WTC11 (cell line): ENCODE measurements around the gene KHDRBS1. TPM values are rescaled to one million over a fixed set of nuclear protein-coding genes. Genes with fewer than 3 reads are reported as not detected.

ENCODE experiments used
- ATAC-seq: fragments of 200-7000 bp; cut with Tn5 transposase; 2 replicates; pipeline ENCODE4 v1.10.0; 2021; ENCODE audit warnings: mild to moderate bottlenecking, moderate library complexity
- CTCF ChIA-PET: fragments of 300-600 bp; sonication (Branson Sonifier 250); formaldehyde crosslinking; loops from one replicate; lab custom pipeline; 2021; ENCODE audit warnings: antibody characterized with exemption; lab: Charles Lee
- POLR2A ChIA-PET: fragments of 350-600 bp; sonication (Branson Sonifier 250); formaldehyde crosslinking; loops from one replicate; lab custom pipeline; 2021; ENCODE audit warnings: antibody characterized with exemption; lab: Charles Lee
- DNase-seq: peaks from one replicate; pipeline ENCODE4 v3.0.0; 2021; ENCODE audit warnings: low spot score
- H3K27ac Mint-ChIP-seq: 2 replicates; pipeline ENCODE4 v1.8.0; 2021; ENCODE audit warnings: mixed read lengths
- H3K27me3 Mint-ChIP-seq: 2 replicates; pipeline ENCODE4 v1.8.0; 2021; ENCODE audit warnings: low read depth, mild to moderate bottlenecking, moderate library complexity, mixed read lengths
- H3K36me3 Mint-ChIP-seq: 2 replicates; pipeline ENCODE4 v1.8.0; 2021; ENCODE audit warnings: mixed read lengths
- H3K4me1 Mint-ChIP-seq: 2 replicates; pipeline ENCODE4 v1.8.0; 2022; ENCODE audit warnings: mixed read lengths
- H3K4me3 Mint-ChIP-seq: 2 replicates; pipeline ENCODE4 v1.8.0; 2021; ENCODE audit warnings: mild to moderate bottlenecking, moderate library complexity, mixed read lengths
- H3K9me3 Mint-ChIP-seq: 2 replicates; pipeline ENCODE4 v1.8.0; 2021; ENCODE audit warnings: mixed read lengths
- AR ChIP-seq: fragments of 250-450 bp; sonication (Bioruptor Pico); IDR thresholded peaks from 2 replicates; pipeline ENCODE4 v1.9.0; 2021; ENCODE audit warnings: mild to moderate bottlenecking
- CDX4 ChIP-seq: fragments of 250-450 bp; sonication (Bioruptor Pico); IDR thresholded peaks from 2 replicates; pipeline ENCODE4 v1.9.0; 2021; ENCODE audit warnings: moderate library complexity, mild to moderate bottlenecking, inconsistent platforms, borderline replicate concordance
- CREM ChIP-seq: sonication (generic); formaldehyde crosslinking; IDR thresholded peaks from 2 replicates; pipeline ENCODE4 v1.8.1; 2022; ENCODE audit warnings: mild to moderate bottlenecking, missing genetic modification reagents, moderate library complexity
- E2F1 ChIP-seq: sonication (generic); formaldehyde crosslinking; IDR thresholded peaks from 2 replicates; pipeline ENCODE4 v1.8.0; 2022; ENCODE audit warnings: mild to moderate bottlenecking, missing genetic modification reagents
- E2F4 ChIP-seq: sonication (generic); formaldehyde crosslinking; IDR thresholded peaks from 2 replicates; pipeline ENCODE4 v1.8.1; 2022; ENCODE audit warnings: low read depth, mild to moderate bottlenecking, moderate library complexity, missing genetic modification reagents, borderline replicate concordance
- ESRRA ChIP-seq: sonication (generic); formaldehyde crosslinking; IDR thresholded peaks from 2 replicates; pipeline ENCODE4 v1.8.1; 2022; ENCODE audit warnings: mild to moderate bottlenecking, missing genetic modification reagents, borderline replicate concordance
- HMGXB4 ChIP-seq: sonication (generic); formaldehyde crosslinking; IDR thresholded peaks from 2 replicates; pipeline ENCODE4 v1.8.1; 2023; ENCODE audit warnings: mild to moderate bottlenecking, moderate library complexity, missing genetic modification reagents
- IRF2 ChIP-seq: sonication (generic); formaldehyde crosslinking; IDR thresholded peaks from 2 replicates; pipeline ENCODE4 v1.8.0; 2022; ENCODE audit warnings: low read depth, missing genetic modification reagents, borderline replicate concordance
- JUN ChIP-seq: sonication (generic); formaldehyde crosslinking; IDR thresholded peaks from 2 replicates; pipeline ENCODE4 v1.8.0; 2023; ENCODE audit warnings: mild to moderate bottlenecking, missing genetic modification reagents
- MAX ChIP-seq: sonication (generic); formaldehyde crosslinking; IDR thresholded peaks from 2 replicates; pipeline ENCODE4 v1.8.0; 2022; ENCODE audit warnings: mild to moderate bottlenecking, missing genetic modification reagents
- NFYB ChIP-seq: sonication (generic); formaldehyde crosslinking; conservative IDR thresholded peaks from 2 replicates; pipeline ENCODE4 v1.8.0; 2022; ENCODE audit warnings: low read depth, missing genetic modification reagents
- PRRX2 ChIP-seq: fragments of 250-450 bp; sonication (Bioruptor Pico); IDR thresholded peaks from 2 replicates; pipeline ENCODE4 v1.8.0; 2021; ENCODE audit warnings: mild to moderate bottlenecking
- SP1 ChIP-seq: sonication (generic); formaldehyde crosslinking; conservative IDR thresholded peaks from 2 replicates; pipeline ENCODE4 v1.8.1; 2022; ENCODE audit warnings: missing genetic modification reagents
- ZBTB21 ChIP-seq: sonication (generic); formaldehyde crosslinking; IDR thresholded peaks from 2 replicates; pipeline ENCODE4 v1.8.1; 2023; ENCODE audit warnings: mild to moderate bottlenecking, missing genetic modification reagents, borderline replicate concordance
- ZNF263 ChIP-seq: sonication (generic); formaldehyde crosslinking; IDR thresholded peaks from 2 replicates; pipeline ENCODE4 v1.8.1; 2022; ENCODE audit warnings: low read depth, mild to moderate bottlenecking, moderate library complexity, missing genetic modification reagents
- ZNF281 ChIP-seq: sonication (generic); formaldehyde crosslinking; IDR thresholded peaks from 2 replicates; pipeline ENCODE4 v1.8.0; 2023; ENCODE audit warnings: mild to moderate bottlenecking, missing genetic modification reagents
- ZNF512 ChIP-seq: sonication (generic); formaldehyde crosslinking; IDR thresholded peaks from 2 replicates; pipeline ENCODE4 v1.8.1; 2022; ENCODE audit warnings: missing genetic modification reagents, borderline replicate concordance
- ZSCAN18 ChIP-seq: fragments of 250-450 bp; sonication (Bioruptor Pico); IDR thresholded peaks from 2 replicates; pipeline ENCODE4 v2.1.2; 2022; ENCODE audit warnings: mild to moderate bottlenecking, moderate library complexity
- total RNA-seq: library from RNA; stranded (reverse); gene quantifications from 3 replicates; pipeline ENCODE4 v1.2.3, GENCODE V29; 2021

The KHDRBS1 gene
- total RNA-seq, 1 experiment from 2014 or later, result 264 TPM

- no peak for TF ChIP-seq ZNF512 (CRISPR knock-in tag)
- TF ChIP-seq MAX (CRISPR knock-in tag), result peak; percentile 91
Observed at GRCh38 chr1:32072622-32073298, 59.1 kb downstream of the KHDRBS1 start, which contains the start of gene TMEM39B (continued).

- H3K27ac Mint-ChIP-seq, result peak overlapping the region; percentile 90
- ChIA-PET CTCF (interaction anchor here (0.6 to 3.0 kb wide), 51 partner anchors 9 to 1398 kb away, joined by 3 to 76 read pairs (median 5); partner anchors contain the start of genes CCDC28B, IQCC, KHDRBS1 and KPNA6), POLR2A (interaction anchor here (0.6 to 2.5 kb wide), 21 partner anchors 10 to 1423 kb away, joined by 3 to 34 read pairs (median 5); partner anchors contain the start of genes CCDC28B, KPNA6, MARCKSL1 and PTP4A2)
- peaks cover 17% of the 10 kb centered on the region for H3K36me3 Mint-ChIP-seq
- TF ChIP-seq ZNF281 (peak; percentile 4; the same call in 1 of the 2 replicates), CDX4 (CRISPR knock-in tag) (no peak), IRF2 (no peak), ZSCAN18 (CRISPR knock-in tag) (no peak), HMGXB4 (CRISPR knock-in tag) (no peak), PRRX2 (no peak), NFYB (CRISPR knock-in tag) (no peak), E2F1 (CRISPR knock-in tag) (no peak), ESRRA (CRISPR knock-in tag) (no peak), AR (CRISPR knock-in tag) (no peak), SP1 (peak; percentile 65; the same call in 1 of the 2 replicates), JUN (no peak), CREM (CRISPR knock-in tag) (no peak), E2F4 (CRISPR knock-in tag) (no peak), ZBTB21 (CRISPR knock-in tag) (no peak), ZNF263 (CRISPR knock-in tag) (no peak)
- DNase-seq (peak; percentile 99), ATAC-seq (peak; percentile 86)
- no peaks in the 10 kb centered on the region; the same call in 1 of the 2 replicates for H3K27me3 Mint-ChIP-seq
- H3K9me3 Mint-ChIP-seq, result no peaks in the 10 kb centered on the region
- H3K4me1 Mint-ChIP-seq, result peaks cover 20% of the 10 kb centered on the region
- peak overlapping the region; percentile 77 for H3K4me3 Mint-ChIP-seq
Observed at GRCh38 chr1:32073299-32074229, 59.9 kb downstream of the KHDRBS1 start.
